Renal cortical epithelial cell (primary cell): ENCODE measurements around the gene RSPO3. TPM values are rescaled to one million over a fixed set of nuclear protein-coding genes. Genes with fewer than 3 reads are reported as not detected.
A peak's percentile ranks its signal among the peaks of the same experiment; 100 is the strongest.
"Not testable (repeated sequence)": the region's sequence is repeated elsewhere in the genome, so short reads cannot be mapped to it uniquely, and the experiment has no call there.

Source experiments
- DNase-seq: peaks from one replicate; pipeline ENCODE4 v3.0.0-alpha.2; 2011; ENCODE audit warnings: low read depth
- total RNA-seq: library from RNA; depleted of rRNA; stranded (reverse); fragments of >200 nt; gene quantifications from 2 replicates; pipeline ENCODE4 v1.2.3, GENCODE V29; 2014

RSPO3 gene, protein sequence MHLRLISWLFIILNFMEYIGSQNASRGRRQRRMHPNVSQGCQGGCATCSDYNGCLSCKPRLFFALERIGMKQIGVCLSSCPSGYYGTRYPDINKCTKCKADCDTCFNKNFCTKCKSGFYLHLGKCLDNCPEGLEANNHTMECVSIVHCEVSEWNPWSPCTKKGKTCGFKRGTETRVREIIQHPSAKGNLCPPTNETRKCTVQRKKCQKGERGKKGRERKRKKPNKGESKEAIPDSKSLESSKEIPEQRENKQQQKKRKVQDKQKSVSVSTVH
- 0.17 and 0.55 TPM in 2 replicates for total RNA-seq

DNA sequence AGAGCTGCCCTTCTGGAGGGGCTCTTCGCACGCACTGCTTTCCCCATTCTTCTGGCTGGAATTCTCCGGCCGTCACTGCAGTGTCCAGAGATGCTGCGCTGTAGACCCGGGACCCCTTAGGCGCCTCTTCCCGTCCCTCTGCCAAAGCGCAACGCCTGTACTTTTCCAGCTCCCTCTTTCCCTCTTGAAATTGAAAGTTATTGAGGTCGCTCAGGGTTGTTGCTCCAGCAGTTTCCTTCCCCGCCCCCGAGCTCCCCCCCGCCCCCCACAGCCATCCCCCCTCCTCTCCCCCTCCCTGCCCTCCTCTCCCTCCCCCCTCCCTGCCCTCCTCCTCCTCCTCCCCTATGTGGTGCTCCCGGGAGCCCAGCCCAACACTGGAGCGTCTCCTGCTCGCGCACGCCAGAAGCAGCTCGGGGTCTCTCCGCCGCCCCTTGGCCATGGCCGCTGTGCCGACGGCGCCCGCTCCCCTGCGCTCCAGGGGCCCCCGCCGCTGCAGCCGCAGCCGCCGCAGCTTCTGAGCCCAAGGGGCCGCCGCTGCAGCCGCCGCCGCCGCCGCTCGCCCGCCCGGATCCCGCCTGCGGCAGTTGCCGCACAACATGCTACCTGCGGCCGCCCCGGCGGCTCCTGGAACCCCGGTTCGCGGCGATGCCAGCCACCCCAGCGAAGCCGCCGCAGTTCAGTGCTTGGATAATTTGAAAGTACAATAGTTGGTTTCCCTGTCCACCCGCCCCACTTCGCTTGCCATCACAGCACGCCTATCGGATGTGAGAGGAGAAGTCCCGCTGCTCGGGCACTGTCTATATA lies at the start of gene RSPO3:
RSPO3 (plus strand) TSS at position 374 of the 804 bp plus-strand sequence. CDS start 522 bp downstream, outside the sequence.
- DNase-seq: peak; percentile 30

DNA sequence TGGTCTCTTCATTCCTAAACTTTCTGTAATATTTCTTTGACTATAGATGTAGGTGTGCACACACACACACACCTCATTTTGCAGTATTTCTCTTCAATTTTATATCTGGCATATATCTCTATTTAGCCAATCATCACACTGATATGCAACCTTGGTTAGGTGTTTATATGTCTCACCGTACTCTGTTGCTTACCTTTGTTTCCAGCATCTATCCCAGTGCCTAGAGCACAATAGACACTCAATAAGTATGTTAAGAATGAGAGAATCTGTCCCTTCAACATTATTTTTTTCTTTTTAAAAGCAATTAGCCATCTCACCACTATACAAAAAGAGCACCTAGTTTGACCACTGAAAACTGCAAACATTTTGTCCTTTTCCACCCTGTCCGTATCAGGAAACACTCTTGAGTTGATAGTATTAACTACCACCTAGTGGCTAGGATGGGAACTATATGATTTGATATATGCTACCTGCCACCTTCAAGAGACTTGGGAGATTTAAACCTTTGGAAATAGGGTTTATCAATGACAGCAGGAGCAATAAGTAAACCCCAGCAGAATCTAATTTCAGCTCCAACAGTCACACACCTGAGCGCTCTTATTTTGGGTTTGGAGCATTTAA lies 48.7 kb upstream of the RSPO3 start:
- peak; percentile 57 for DNase-seq

DNA sequence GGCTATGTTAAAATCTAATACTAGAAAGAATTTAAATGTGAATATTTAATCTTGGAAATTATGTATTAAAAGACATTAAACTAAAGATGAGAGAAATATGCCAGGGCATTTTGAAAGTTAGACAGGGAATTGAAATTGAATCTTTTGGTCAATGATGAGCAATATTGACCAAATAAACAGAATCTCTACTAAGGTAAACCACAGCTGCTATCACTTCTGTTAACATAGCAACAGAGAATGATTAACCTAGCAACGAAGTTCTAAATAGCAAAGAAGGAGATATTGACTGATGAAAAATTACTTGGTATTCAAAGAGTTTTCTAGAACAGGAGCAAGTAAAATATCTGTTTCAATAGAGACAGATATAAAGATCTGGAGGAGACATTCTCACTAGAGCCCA lies 45.2 kb upstream of the RSPO3 start:
- DNase-seq: peak; percentile 10

DNA sequence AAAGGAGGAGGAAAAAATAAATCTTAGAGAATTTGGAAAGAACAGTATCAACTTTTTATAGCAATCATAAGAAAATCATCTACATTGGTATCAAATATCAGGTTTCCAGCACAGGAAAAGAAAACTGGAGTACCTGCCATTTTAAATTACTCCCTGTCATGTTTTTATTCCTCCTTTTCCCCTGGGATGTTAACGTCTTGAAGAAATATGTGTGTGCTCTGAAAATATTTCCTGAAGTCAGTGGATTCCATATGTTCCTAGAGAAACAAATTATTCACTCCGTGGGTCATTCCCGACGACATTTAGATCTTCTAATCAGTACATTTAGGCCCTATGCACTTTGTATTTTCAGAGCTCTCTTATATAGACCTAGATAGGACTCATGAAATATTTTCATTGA lies 42.0 kb upstream of the RSPO3 start:
- DNase-seq: no peak

DNA sequence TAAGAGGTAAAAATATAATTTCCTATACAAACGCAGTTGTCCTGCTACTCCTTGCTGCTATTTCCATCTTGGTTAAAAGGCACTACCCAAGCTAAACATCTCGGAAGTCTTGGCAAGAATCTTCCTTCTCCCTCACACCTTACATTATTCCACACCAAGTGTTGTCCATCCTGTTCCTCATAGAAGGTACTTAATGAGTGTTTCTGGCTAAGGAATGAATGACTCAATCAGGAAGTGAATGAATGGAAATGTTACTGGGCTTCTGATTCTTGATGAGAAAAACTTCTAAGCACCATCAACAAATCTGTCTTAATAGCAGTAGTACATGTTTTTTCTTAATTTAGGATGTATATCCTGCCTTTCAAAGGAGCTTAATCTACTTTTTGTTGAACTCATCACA lies 40.6 kb upstream of the RSPO3 start:
- DNase-seq: peak; percentile 34

DNA sequence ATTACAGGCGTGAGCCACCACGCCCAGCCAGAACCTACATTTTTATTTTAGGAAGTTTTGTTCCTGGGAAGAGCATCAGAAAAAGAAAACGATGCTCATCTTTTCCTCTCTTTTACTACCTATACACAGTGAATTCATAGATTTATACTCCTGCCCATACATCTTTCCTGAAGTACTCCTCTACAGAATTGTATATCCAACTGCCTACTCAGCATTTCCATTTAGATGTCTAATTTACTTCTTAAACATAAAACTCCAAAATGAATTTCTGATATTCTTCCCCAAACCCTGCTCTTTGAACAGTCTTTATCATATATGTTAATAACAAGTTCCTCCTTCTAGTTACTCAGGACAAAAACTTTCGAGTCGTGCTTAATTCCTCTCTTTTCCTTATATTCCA lies 39.8 kb upstream of the RSPO3 start:
- DNase-seq: no peak

DNA sequence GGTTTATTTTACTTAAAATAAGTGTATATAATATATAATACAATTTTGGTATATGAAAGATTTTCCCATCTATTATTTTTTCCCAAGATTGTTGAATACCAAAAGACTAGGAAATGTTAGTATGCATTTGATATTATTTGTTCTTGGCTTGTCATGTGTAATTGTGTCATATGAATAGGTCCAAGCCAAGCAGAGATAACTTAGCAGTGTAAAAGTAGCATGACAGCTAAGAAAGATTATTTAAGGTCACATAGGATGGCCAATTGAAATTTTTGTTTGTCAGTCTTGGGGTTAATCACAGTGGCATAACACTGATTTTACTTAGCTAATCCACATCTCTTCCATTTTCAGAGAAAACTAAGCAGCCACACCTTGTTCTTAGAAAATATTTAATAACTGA lies 38.8 kb upstream of the RSPO3 start:
- no peak for DNase-seq

DNA sequence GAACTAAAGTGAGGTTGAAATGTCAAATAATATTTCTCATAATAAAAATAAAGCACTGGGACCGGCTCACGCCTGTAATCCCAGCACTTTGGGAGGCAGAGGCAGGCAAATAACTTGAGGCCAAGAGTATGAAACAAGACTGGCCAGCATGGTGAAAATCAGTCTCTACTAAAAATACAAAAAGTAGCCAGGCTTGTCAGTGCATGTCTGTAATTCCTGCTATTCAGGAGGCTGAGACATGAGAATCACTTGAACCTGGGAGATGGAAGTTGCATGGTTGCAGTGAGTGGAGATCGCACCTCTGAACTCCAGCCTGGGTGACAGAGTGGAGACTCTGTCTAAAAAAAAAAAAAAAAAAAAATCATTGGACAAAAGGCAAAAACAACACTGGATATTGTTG lies 38.4 kb upstream of the RSPO3 start:
- no peak for DNase-seq

DNA sequence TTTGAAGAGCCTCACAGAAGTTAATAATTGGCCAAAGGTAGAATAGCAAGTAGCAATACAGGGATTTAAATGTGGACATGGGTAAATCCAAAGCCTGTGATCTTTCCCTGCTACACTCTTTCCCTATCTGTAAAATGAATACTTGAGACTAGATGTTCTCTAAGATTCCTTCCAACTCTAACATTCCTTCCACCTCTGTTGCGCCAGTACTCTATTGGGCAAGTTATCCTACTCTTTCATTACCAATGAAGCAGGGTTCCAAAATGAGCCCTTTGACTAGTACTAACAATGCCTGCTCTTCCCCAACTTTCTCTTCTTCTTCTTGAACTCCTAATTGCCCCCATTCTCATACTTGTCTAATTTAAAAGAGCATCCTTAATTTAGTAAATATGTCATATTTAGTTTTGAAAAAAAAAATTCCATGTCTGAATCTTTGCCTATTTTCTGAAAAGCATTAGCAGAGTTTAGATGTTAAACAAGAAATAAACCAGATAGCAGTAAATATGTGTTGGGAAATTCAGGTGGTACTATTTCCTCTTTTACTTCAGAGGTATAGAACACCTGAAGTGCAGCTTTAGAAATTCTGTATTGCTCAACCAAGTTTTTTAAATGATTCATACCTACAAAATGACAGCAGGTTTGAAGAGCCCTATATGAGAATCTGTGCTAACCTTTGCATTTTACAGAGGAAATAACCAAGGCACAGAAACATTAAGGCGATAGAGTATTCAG lies 35.1 kb upstream of the RSPO3 start:
- DNase-seq: no peak

DNA sequence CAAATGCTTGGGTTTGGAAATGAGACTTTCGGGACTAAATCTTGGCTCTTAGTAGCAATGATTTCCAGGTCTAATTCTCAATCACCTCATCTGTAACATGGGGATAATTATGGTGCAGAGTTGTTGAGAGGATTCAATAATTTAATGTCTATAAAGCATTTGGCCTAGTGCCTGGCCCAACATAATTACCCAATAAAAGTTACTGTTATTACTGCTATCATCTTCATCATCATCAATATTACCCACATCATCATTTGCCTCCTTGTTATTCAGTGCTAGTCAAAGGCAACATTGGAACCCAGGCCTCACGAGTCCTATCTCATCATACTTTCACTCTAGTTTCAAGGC lies 34.5 kb upstream of the RSPO3 start:
- no peak for DNase-seq

DNA sequence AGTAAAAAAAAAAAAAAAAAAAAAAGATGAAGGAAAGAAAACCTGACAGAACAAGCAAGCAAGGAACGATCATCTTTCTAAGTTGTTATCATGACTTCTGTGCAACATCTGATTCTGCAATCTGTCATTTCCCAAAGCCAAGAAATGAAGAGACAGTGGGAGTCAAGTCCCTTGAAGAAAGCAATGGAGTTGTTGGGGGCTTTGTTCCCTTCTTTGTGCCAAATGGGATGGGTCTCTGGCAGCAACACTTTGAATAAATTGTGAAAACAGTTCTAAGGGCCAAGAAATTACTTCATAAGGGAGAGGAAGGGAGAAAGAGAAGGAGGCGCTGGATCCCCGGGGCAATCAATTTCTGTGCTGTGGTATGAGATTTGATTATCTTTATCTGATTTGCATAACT lies 33.3 kb upstream of the RSPO3 start:
- no peak for DNase-seq

DNA sequence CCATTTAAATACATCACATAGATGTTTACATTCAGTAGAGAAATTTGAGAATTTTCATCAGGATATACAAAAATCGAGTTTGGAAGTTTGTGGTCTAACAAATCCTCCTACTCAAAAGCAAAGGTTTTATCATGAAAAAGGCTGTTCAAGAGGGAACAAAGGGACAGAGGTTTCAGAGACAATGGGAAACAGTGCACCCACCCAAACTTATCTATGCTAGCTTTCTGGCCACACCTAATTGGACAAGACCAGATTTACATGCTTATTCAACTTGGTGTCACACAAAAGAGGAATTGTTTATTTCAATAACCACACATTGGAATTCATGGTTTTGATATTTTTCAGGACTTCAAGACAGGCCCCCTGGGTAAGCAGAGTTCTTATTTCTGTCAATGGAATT lies 28.4 kb upstream of the RSPO3 start:
- DNase-seq: no peak

DNA sequence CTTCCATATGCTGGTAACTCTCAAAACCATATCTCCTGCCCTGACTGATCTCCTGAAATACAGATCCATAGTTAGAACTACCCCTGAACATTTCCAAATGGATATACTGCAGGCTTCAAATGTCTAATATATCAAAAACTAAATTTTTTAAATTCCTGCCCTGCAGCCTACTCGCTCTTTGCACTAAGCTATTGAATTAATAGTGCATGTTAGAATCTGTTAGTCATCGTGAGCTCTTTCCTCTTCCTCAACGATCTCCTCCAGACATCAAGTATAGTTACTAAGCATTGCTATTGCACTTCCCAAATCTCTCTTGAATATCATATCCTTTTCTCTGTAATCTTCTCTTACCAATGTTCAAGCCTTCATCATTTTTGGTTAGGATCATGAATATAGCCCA lies 26.0 kb upstream of the RSPO3 start:
- peak; percentile 59 for DNase-seq

DNA sequence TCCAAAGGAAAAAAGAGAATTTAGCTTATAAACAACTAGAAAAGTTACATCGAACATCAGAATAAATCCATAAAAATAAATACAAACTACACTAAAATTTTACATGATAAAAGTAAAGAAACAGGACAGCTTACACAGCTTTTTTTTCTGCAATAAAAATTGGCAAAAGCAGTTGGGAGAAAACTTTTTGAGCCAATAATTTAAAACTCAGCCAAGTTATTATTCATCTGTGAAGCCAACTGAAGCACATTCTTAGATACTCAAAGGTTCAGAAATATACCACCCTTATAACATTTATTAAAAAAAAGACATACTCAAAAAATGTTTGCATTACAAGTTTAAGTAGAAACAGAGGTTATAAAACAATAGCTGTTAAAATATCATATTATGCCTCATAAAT lies 23.7 kb upstream of the RSPO3 start:
- DNase-seq: no peak

DNA sequence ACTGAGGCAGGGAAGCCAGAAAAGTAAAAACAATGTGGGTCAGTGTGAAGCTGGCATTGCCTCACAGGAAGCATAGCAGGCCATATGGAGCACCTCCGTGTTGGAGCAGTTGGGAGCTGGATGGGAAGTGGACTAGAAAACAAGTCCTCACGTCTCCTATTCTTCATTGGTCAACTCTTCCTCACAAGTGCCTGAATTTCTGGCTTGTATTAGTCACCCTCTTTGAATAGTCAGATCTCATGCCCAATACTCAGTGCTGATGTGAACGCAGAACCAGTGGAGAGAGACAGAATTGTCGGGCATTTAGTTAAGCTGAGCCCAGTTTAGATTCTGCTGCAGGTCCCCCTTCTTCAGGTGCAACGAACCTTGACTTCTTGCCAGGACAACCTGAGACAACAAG lies 22.3 kb upstream of the RSPO3 start:
- no peak for DNase-seq

DNA sequence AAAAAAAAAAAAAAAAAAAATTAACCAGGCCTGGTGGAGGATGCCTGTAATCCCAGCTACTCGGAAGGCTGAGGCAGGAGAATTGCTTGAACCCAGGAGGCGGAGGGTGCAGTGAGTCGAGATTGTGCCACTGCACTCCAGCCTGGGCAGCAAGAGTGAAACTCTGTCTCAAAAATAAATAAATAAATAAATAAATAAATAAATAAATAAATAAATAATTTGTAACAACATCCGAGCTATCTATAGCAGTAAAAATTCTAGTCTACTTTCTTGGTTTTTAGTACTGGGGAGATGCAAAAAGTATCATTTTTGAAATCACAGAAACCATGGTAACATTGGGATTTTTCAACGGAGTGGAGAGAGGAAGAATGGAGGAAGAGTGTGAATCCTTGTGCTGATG lies 21.0 kb upstream of the RSPO3 start:
- DNase-seq: not testable (repeated sequence)

DNA sequence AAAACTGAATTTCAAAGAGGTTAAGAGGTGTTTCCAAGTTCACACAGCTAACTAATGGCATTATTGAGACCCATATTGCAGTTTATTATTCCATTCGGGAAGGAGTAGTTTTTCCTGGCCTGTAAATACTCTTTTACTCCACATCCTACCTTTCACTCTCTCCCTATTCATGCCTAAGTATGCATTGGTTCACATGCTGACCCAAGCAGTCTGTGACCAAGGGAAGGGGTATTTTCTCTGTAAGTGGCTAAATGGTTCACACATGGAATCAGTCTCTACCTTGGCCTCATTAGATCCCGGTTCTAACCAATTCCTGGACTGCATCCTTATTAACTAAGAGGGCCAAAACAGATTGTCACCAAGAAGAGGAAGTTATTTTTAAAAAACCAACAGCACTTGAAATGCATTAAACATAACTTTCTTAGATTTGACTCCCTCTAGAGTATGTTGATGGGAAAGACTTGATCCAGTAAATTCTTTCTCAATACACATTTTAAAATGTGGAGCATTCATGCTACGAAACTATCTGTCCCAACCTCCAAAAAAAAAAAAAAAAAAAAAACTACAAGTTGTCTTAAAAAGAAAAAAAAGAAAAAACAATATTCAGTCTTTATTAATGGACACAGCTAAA lies 17.8 kb upstream of the RSPO3 start:
- DNase-seq: peak; percentile 67

DNA sequence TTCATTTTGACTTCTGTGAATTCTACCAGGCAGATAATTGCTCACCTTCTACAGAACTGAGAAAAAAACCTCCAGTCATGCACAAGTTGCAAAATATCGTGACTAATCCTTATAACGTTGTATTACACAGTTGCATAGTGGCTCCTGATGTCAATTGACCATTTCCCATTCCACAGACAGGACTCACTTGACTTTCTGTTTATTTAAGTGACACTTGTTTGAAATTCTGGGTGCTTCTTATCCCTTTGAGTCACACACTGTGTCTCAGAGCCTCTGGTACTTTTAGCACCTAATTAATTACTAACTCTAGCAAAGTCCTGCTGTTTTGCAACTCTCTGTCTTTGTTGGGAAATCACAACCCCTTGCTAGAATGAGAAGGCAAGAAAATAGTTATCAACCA lies 16.2 kb upstream of the RSPO3 start:
- DNase-seq: peak; percentile 100

DNA sequence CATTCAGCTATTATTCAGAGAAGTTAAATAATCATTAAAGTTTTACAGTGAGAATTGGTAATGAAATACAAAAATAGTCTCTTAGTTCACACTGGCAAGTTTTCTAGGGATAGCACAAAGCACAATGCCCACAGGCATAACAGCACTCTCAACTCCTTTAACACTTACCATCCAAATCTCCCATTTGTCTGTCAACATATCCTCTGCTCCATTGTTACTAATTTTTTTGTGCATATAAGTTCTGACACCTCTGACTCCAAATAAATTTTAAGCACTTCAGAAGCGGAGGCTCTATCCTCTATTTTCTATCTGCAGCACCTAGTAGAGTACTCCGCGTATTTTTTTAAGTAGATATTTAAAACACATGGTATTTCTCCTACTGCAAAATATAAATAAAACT lies 15.6 kb upstream of the RSPO3 start:
- no peak for DNase-seq

DNA sequence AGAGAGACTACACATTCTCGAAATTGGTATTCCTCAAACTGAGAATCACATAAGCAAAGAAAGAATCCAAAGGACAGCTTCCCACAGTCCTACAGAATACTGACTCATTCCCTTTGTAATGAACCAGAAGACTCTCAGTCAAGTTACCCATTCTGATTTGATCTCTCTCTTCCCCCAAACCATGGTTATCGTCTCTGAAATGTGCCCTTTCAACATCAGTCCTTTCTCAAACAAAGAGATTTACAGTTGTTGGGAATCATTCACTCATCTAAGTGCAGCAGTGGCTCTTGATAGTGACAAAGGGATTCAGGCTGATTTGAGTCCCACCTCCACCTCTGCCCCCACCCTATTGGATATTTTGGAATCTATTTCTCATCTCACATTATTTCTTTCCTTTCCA lies 15.0 kb upstream of the RSPO3 start:
- peak; percentile 88 for DNase-seq

DNA sequence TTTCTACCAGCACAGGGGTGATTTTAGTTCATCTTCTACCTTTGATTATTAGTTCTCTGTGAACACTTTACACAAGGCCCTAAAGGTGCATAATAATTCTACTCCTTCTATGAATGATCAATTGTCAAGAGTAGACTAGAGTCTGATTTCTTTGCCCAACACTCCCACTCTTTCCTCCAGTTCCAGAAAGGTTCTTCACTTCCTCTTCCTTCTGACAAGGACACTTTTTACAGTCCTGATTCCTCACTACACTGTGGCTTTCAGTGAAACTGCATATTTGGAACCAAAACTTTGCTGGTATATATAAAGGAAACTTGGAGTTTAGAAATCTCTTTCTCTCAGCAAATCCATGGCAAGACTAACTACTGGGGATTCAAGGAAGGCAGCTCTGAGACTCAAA lies 10.6 kb upstream of the RSPO3 start:
- no peak for DNase-seq

DNA sequence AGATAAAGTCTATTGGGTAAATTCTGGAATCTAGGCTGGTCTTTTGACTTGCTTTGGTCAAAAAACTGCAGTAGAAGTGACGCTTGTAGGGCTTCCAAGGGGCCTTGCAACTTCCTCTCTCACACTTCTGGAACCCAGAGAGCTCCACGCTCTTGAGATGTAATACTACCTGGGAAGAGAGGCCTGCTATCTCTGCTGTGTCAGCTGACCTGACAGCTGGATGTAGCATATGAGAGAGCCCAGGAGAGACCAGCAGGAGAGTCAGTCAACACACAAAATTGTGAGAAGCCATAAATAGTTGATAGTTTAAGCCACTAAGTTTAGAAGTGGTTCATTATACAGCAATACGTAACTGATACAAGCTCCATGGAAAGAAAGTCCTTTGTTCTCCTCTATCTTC lies 7.8 kb upstream of the RSPO3 start:
- DNase-seq: peak; percentile 22
